Suprapubic skin (tissue), 4 donors: ENCODE results near the gene BOLA1.
"Not testable (repeated sequence)": the region's sequence is repeated elsewhere in the genome, so short reads cannot be mapped to it uniquely, and the experiment has no call there.

Source experiments
- EP300 ChIP-seq: sonication (generic); formaldehyde crosslinking; IDR thresholded peaks from one replicate; pipeline ENCODE4 v1.6.1; 2017; ENCODE audit warnings: antibody characterized with exemption
- POLR2A ChIP-seq, 2 donors: fragments of 450-650 bp; IDR thresholded peaks; one replicate each; pipeline ENCODE4 v1.6.1; 2017; ENCODE audit warnings: antibody characterized with exemption in 2 of 2, mild to moderate bottlenecking in 2 of 2, moderate library complexity in 2 of 2
- POLR2AphosphoS5 ChIP-seq, 3 donors: sonication (generic); formaldehyde crosslinking; IDR thresholded peaks; one replicate each; pipeline ENCODE4 v1.6.1; 2017; ENCODE audit warnings: antibody characterized with exemption in 3 of 3
- TF ChIP-seq, protein P1 (sequence below), 2 donors: fragments of 200-600 bp in 1 of 2; fragments of 450-650 bp in 1 of 2; sonication (generic) in 1 of 2; IDR thresholded peaks; one replicate each; pipeline ENCODE4 v1.5.1; 2016 to 2019; ENCODE audit warnings: antibody characterized with exemption in 2 of 2, mild to moderate bottlenecking in 1 of 2, moderate library complexity in 1 of 2

DNA sequence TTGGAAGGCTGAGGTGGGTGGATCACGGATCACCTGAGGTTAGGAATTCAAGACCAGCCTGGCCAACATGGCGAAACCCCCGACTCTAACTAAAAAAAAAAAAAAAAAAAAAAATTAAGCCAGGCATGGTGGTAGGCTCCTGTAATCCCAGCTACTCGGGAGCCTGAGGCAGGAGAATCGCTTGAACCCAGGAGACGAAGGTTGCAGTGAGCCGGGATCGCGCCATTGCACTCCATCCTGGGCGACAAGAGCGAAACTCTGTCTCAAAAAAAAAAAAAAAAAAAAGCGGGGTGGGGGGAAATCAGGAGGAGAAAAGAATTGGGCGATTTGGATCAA lies 39.3 kb downstream of the BOLA1 start:
- TF ChIP-seq, protein P1, sequence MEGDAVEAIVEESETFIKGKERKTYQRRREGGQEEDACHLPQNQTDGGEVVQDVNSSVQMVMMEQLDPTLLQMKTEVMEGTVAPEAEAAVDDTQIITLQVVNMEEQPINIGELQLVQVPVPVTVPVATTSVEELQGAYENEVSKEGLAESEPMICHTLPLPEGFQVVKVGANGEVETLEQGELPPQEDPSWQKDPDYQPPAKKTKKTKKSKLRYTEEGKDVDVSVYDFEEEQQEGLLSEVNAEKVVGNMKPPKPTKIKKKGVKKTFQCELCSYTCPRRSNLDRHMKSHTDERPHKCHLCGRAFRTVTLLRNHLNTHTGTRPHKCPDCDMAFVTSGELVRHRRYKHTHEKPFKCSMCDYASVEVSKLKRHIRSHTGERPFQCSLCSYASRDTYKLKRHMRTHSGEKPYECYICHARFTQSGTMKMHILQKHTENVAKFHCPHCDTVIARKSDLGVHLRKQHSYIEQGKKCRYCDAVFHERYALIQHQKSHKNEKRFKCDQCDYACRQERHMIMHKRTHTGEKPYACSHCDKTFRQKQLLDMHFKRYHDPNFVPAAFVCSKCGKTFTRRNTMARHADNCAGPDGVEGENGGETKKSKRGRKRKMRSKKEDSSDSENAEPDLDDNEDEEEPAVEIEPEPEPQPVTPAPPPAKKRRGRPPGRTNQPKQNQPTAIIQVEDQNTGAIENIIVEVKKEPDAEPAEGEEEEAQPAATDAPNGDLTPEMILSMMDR (IDR thresholded peaks at IDR 0.05): not testable (repeated sequence)
- not testable (repeated sequence) for TF ChIP-seq POLR2A (IDR thresholded peaks at IDR 0.05); POLR2AphosphoS5 (IDR thresholded peaks at IDR 0.05); EP300
